Endothelial cell of umbilical vein (primary cell): ENCODE results near the gene FHOD3. TPM values are rescaled to one million over a fixed set of nuclear protein-coding genes. Genes with fewer than 3 reads are reported as not detected.

ENCODE experiments used
- BruUV-seq: library from RNA; stranded (reverse); fragments of 400-500 nt; replicated peaks from 2 replicates; lab custom pipeline; 2021; lab: Mats Ljungman, UMichigan
- CTCF ChIA-PET: fragments of 300-600, 350-600 bp; sonication (Branson Sonifier 250); formaldehyde crosslinking; loops from one replicate; lab custom pipeline; 2021; ENCODE audit warnings: antibody characterized with exemption, inconsistent platforms; lab: Charles Lee
- POLR2A ChIA-PET: fragments of 300-600, 350-600 bp; sonication (Branson Sonifier 250); formaldehyde crosslinking; loops from one replicate; lab custom pipeline; 2021; ENCODE audit warnings: antibody characterized with exemption, inconsistent platforms; lab: Charles Lee
- DNase-seq: peaks from one replicate; pipeline ENCODE4 v3.0.0-alpha.2; 2011; ENCODE audit warnings: low read depth, low spot score
- FAIRE-seq: peaks from 2 replicates; lab custom pipeline; 2011; peaks lifted over from hg19 to GRCh38; lab: Jason Lieb, UNC
- H2AFZ ChIP-seq: 2 replicates; pipeline ENCODE4 v1.6.0; 2012; ENCODE audit warnings: low read depth, low read length, control low read depth, inconsistent platforms
- H3K27ac ChIP-seq: 2 replicates; pipeline ENCODE4 v1.5.1; 2011; ENCODE audit warnings: low read depth, mild to moderate bottlenecking, control low read depth, low read length, moderate library complexity; ENCODE audit not compliant: insufficient read depth
- H3K27me3 ChIP-seq, 2 experiments: 2 replicates each; pipeline versions ENCODE4 v1.6.0 to v1.6.1; 2011; ENCODE audit warnings: low read length in 2 of 2, mixed read lengths in 1 of 2; ENCODE audit not compliant: control insufficient read depth in 2 of 2, insufficient read depth in 2 of 2
- H3K36me3 ChIP-seq, 2 experiments: 2 replicates in 1 of 2; 3 replicates in 1 of 2; pipeline ENCODE4 v1.5.1; 2011; ENCODE audit warnings: low read length in 2 of 2, mild to moderate bottlenecking in 1 of 2, moderate library complexity in 1 of 2; ENCODE audit not compliant: control insufficient read depth in 2 of 2, insufficient read depth in 2 of 2; ENCODE audit errors: extremely low read depth in 1 of 2
- H3K4me1 ChIP-seq: 3 replicates; pipeline ENCODE4 v1.5.1; 2011; ENCODE audit warnings: mild to moderate bottlenecking, low read length; ENCODE audit not compliant: control insufficient read depth, insufficient read depth; ENCODE audit errors: extremely low read depth
- H3K4me2 ChIP-seq: 2 replicates; pipeline ENCODE4 v1.6.1; 2011; ENCODE audit warnings: low read length, control low read depth, mixed read lengths; ENCODE audit not compliant: insufficient read depth
- H3K4me3 ChIP-seq, 3 experiments: fragments of 200-600 bp in 1 of 3; sonication (generic), shearing (Covaris generic) in 1 of 3; replicated peaks in 1 of 3; 2 replicates each; pipeline ENCODE4 v1.5.1; 2011 to 2016; ENCODE audit warnings: control low read depth in 3 of 3, low read length in 3 of 3, mild to moderate bottlenecking in 2 of 3, inconsistent platforms in 1 of 3, low read depth in 1 of 3, moderate library complexity in 1 of 3; ENCODE audit not compliant: insufficient read depth in 1 of 3
- H3K79me2 ChIP-seq: 2 replicates; pipeline ENCODE4 v1.6.0; 2012; ENCODE audit warnings: low read length, inconsistent platforms; ENCODE audit not compliant: control insufficient read depth, insufficient read depth
- H3K9ac ChIP-seq: replicated peaks from 2 replicates; pipeline ENCODE3; 2011; ENCODE audit warnings: low read length, control low read depth; ENCODE audit not compliant: insufficient read depth; ENCODE audit errors: extremely low read depth
- H3K9me1 ChIP-seq: replicated peaks from 3 replicates; pipeline ENCODE4 v1.6.0; 2011; ENCODE audit warnings: mild to moderate bottlenecking, low read length; ENCODE audit not compliant: control insufficient read depth, insufficient read depth; ENCODE audit errors: extremely low read depth
- H3K9me3 ChIP-seq: replicated peaks from 2 replicates; pipeline ENCODE4 v1.5.1; 2012; ENCODE audit warnings: low read length, inconsistent platforms; ENCODE audit not compliant: control insufficient read depth, insufficient read depth
- H4K20me1 ChIP-seq: replicated peaks from 2 replicates; pipeline ENCODE3; 2011; ENCODE audit warnings: mild to moderate bottlenecking, low read length; ENCODE audit not compliant: control insufficient read depth, insufficient read depth; ENCODE audit errors: extremely low read depth
- CTCF ChIP-seq, 2 donors: IDR thresholded peaks; 1 replicate in 1 of 2; 2 replicates in 1 of 2; pipeline ENCODE4 v1.5.1; 2011; ENCODE audit warnings: low read length in 2 of 2, mild to moderate bottlenecking in 2 of 2, moderate library complexity in 2 of 2, control low read depth in 1 of 2, inconsistent platforms in 1 of 2, low read depth in 1 of 2; ENCODE audit not compliant: insufficient read depth in 1 of 2; ENCODE audit errors: extremely low read depth in 1 of 2
- FOS ChIP-seq: IDR thresholded peaks from 2 replicates; pipeline ENCODE4 v1.6.1; 2011; ENCODE audit warnings: mild to moderate bottlenecking, low read length, moderate library complexity, borderline replicate concordance; ENCODE audit not compliant: insufficient read depth
- GATA2 ChIP-seq: IDR thresholded peaks from 2 replicates; pipeline ENCODE4 v1.7.0; 2011; ENCODE audit warnings: low read depth, mild to moderate bottlenecking, moderate library complexity, mixed read lengths, low read length; ENCODE audit not compliant: insufficient read length, insufficient read depth
- JUN ChIP-seq: IDR thresholded peaks from 2 replicates; pipeline ENCODE4 v1.6.1; 2011; ENCODE audit warnings: borderline replicate concordance, low read depth; ENCODE audit not compliant: insufficient read length, insufficient read depth
- MAX ChIP-seq: IDR thresholded peaks from 2 replicates; pipeline ENCODE4 v1.6.1; 2011; ENCODE audit not compliant: insufficient read depth, insufficient read length
- MYC ChIP-seq: IDR thresholded peaks from one replicate; pipeline ENCODE4 v1.6.1; 2011; ENCODE audit warnings: mild to moderate bottlenecking, low read depth, low read length
- POLR2A ChIP-seq: IDR thresholded peaks from 2 replicates; pipeline ENCODE4 v1.6.1; 2012; ENCODE audit warnings: low read depth, mild to moderate bottlenecking, control low read depth, low read length
- POLR2AphosphoS5 ChIP-seq: IDR thresholded peaks from 2 replicates; pipeline ENCODE4 v1.6.1; 2012; ENCODE audit warnings: low read depth, mild to moderate bottlenecking, control low read depth, low read length, moderate library complexity; ENCODE audit not compliant: insufficient read depth
- dilution Hi-C: fragments of 300-500 bp; cut with MboI; formaldehyde crosslinking; loops from one replicate; pipeline ENCODE4 v1.15.0; 2019; ENCODE audit warnings: low sequenced_read_pairs; ENCODE audit not compliant: extremely low pct_ligation_motif_present
- intact Hi-C: fragments of 100-400 bp; cut with micrococcal nuclease; formaldehyde crosslinking; loops from one replicate; pipeline ENCODE4 v1.10.0; 2022
- polyA plus RNA-seq, 4 experiments: library from polyadenylated mRNA; depleted of rRNA in 3 of 4; stranded (reverse) in 3 of 4; unstranded in 1 of 4; fragments of >200 nt; gene quantifications; 2 replicates each; pipeline versions ENCODE4 v1.2.1 to v1.2.3, GENCODE V29; 2011 to 2012; ENCODE audit warnings: missing spikeins in 1 of 4
- total RNA-seq: library from RNA; stranded (reverse); gene quantifications from 2 replicates; pipeline ENCODE4 v1.2.3, GENCODE V29; 2021

Gene FHOD3
- total and polyA plus RNA-seq, 2 donors (not counting 3 experiments of a cell fraction or from before 2014, with no cell fraction given): 0.06 to 1.5 TPM

GRCh38 chr18:36409779-36410178, 112.3 kb downstream of the FHOD3 start:
- TF ChIP-seq POLR2AphosphoS5: no peak
- no peak for TF ChIP-seq FOS
- TF ChIP-seq GATA2: no peak
- no peak for TF ChIP-seq POLR2A
- no peak for TF ChIP-seq JUN
- no peak for TF ChIP-seq MAX
- TF ChIP-seq MYC: no peak
- no peak for TF ChIP-seq CTCF (IDR thresholded peaks at IDR 0.05; ENCODE audit: extremely low read depth in 1 of 2, insufficient read depth in 1 of 2, low read depth in 1 of 2, low read length in 2 of 2)
- no TSS peak for BruUV-seq
- Histone ChIP-seq H3K9ac (no peak overlapping the region), H3K79me2 (no peaks in the 10 kb centered on the region), H3K27me3 (no peaks in the 10 kb centered on the region), H3K27ac (no peak overlapping the region), H2AFZ (no peak overlapping the region), H3K4me3 (no peak overlapping the region), H3K9me1 (no peaks in the 10 kb centered on the region), H4K20me1 (no peaks in the 10 kb centered on the region), H3K9me3 (no peaks in the 10 kb centered on the region), H3K4me1 (no peaks in the 10 kb centered on the region), H3K4me2 (no peak overlapping the region), H3K36me3 (no peaks in the 10 kb centered on the region)
- intact Hi-C loops: no loop called here
- dilution Hi-C loops: no loop called here
- ChIA-PET POLR2A (no interaction called here), CTCF (interaction anchor here (1.9 kb wide), 1 partner anchor 314 kb away, joined by 7 read pairs; no protein-coding TSS in a partner anchor)
- FAIRE-seq (no peak), DNase-seq (no peak)
